OCI-LY7 (cell line): ENCODE data around the gene CD300C.

Source experiments
- EZH2phosphoT487 ChIP-seq: fragments of 200-600 bp; sonication (generic); IDR thresholded peaks from 2 replicates; pipeline ENCODE4 v1.6.1; 2018; ENCODE audit warnings: low read depth, borderline replicate concordance, mild to moderate bottlenecking, mixed run types, antibody characterized with exemption, low read length, moderate library complexity, mixed read lengths
- TF ChIP-seq, protein P1 (sequence below): fragments of 200-600 bp; sonication (generic); conservative IDR thresholded peaks from 2 replicates; pipeline ENCODE4 v1.5.1; 2014; ENCODE audit warnings: mild to moderate bottlenecking, antibody characterized with exemption, low read length, moderate library complexity, mixed read lengths

DNA sequence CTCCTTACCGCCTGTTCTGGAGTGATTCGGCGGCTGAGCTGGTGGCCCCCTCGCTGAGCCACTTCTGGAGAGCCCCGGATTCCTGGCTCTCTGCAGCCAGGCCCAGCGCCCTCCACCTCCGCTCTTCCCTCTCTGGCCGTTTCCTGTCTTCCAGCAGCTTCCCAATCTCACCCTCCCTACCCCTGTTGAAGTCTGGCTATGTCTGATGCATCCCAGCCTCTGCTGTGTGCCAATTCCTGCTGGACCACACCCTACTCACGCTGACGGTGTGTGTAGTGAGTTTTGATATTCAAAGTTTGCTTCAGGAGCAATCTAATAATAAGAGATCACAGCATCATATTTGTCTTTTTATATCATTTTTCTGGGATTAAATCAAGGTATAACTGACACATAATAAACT lies 36.7 kb upstream of the CD300C start:
- TF ChIP-seq, protein P1, sequence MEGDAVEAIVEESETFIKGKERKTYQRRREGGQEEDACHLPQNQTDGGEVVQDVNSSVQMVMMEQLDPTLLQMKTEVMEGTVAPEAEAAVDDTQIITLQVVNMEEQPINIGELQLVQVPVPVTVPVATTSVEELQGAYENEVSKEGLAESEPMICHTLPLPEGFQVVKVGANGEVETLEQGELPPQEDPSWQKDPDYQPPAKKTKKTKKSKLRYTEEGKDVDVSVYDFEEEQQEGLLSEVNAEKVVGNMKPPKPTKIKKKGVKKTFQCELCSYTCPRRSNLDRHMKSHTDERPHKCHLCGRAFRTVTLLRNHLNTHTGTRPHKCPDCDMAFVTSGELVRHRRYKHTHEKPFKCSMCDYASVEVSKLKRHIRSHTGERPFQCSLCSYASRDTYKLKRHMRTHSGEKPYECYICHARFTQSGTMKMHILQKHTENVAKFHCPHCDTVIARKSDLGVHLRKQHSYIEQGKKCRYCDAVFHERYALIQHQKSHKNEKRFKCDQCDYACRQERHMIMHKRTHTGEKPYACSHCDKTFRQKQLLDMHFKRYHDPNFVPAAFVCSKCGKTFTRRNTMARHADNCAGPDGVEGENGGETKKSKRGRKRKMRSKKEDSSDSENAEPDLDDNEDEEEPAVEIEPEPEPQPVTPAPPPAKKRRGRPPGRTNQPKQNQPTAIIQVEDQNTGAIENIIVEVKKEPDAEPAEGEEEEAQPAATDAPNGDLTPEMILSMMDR = no peak
- no peak for TF ChIP-seq EZH2phosphoT487
